ENCODE data around the gene KLHL36. TPM values are rescaled to one million over a fixed set of nuclear protein-coding genes. Genes with fewer than 3 reads are reported as not detected.

The KLHL36 gene
- total RNA-seq, 1 experiment from 2014 or later, result 46.0 TPM

DNA sequence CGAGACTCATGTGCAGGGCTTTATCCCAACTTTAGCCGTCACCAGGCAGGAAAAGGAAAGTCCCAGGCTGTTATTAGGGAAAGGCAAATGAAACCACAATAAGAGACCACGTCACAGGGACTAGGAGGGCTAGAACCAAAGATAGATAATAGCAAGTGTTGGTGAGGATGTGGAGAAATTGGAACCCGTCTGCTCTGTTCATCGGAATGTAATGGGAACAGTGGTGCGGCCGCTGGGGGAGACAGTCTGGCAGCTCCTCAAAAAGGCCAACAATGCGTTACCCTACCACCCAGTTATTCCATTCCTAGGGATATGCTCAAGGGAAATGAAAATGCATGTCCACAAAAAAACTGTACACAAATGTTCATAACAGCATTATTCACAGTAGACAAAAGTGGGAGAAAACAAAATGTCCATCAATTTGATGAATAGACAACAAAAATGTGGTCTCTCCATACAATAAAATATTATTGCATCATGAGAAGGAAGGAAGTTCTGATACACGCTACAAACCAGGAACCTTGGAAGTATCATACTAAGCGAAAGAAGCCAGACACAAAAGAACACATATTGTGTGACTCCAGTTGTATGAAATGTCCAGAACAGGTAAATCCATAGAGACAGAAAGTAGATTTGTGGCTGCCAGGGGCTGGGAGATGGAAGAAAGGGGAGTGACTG, 32.0 kb downstream of the KLHL36 start:
- Histone ChIP-seq H3K9me3 (ENCODE audit: control insufficient read depth, insufficient read depth, low read depth, low read length) (no peaks in the 10 kb centered on the region), H3K36me3 (ENCODE audit: control insufficient read depth, insufficient read depth, low read length) (no peaks in the 10 kb centered on the region), H3K4me1 (ENCODE audit: control insufficient read depth, insufficient read depth, low read length) (no peaks in the 10 kb centered on the region), H3K27me3 (ENCODE audit: control insufficient read depth, insufficient read depth, low read length) (no peaks in the 10 kb centered on the region), H3K4me3 (ENCODE audit: low read depth in 2 of 2, low read length in 2 of 2) (no peak overlapping the region), H3K27ac (ENCODE audit: low read length) (no peak overlapping the region)
- intact Hi-C loops (cut with micrococcal nuclease; ENCODE audit: unreplicated experiment), result no loop called here
- BruUV-seq (replicated peaks), result no TSS peak
- CTCF ChIA-PET, result no interaction called here
- TF ChIP-seq, protein P1, sequence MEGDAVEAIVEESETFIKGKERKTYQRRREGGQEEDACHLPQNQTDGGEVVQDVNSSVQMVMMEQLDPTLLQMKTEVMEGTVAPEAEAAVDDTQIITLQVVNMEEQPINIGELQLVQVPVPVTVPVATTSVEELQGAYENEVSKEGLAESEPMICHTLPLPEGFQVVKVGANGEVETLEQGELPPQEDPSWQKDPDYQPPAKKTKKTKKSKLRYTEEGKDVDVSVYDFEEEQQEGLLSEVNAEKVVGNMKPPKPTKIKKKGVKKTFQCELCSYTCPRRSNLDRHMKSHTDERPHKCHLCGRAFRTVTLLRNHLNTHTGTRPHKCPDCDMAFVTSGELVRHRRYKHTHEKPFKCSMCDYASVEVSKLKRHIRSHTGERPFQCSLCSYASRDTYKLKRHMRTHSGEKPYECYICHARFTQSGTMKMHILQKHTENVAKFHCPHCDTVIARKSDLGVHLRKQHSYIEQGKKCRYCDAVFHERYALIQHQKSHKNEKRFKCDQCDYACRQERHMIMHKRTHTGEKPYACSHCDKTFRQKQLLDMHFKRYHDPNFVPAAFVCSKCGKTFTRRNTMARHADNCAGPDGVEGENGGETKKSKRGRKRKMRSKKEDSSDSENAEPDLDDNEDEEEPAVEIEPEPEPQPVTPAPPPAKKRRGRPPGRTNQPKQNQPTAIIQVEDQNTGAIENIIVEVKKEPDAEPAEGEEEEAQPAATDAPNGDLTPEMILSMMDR (IDR thresholded peaks at IDR 0.05), result no peak
- TF ChIP-seq, protein P2, sequence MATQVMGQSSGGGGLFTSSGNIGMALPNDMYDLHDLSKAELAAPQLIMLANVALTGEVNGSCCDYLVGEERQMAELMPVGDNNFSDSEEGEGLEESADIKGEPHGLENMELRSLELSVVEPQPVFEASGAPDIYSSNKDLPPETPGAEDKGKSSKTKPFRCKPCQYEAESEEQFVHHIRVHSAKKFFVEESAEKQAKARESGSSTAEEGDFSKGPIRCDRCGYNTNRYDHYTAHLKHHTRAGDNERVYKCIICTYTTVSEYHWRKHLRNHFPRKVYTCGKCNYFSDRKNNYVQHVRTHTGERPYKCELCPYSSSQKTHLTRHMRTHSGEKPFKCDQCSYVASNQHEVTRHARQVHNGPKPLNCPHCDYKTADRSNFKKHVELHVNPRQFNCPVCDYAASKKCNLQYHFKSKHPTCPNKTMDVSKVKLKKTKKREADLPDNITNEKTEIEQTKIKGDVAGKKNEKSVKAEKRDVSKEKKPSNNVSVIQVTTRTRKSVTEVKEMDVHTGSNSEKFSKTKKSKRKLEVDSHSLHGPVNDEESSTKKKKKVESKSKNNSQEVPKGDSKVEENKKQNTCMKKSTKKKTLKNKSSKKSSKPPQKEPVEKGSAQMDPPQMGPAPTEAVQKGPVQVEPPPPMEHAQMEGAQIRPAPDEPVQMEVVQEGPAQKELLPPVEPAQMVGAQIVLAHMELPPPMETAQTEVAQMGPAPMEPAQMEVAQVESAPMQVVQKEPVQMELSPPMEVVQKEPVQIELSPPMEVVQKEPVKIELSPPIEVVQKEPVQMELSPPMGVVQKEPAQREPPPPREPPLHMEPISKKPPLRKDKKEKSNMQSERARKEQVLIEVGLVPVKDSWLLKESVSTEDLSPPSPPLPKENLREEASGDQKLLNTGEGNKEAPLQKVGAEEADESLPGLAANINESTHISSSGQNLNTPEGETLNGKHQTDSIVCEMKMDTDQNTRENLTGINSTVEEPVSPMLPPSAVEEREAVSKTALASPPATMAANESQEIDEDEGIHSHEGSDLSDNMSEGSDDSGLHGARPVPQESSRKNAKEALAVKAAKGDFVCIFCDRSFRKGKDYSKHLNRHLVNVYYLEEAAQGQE (IDR thresholded peaks at IDR 0.05; ENCODE audit: insufficient read depth in 1 of 2, low read depth in 2 of 2, low read length in 1 of 2), result no peak
- no peak for TF ChIP-seq POLR2AphosphoS5 (IDR thresholded peaks at IDR 0.05; ENCODE audit: low read depth, low read length)
- no peak for TF ChIP-seq TCF7L2 (IDR thresholded peaks at IDR 0.05; ENCODE audit: low read depth, low read length)
- no peak for TF ChIP-seq SIN3A (IDR thresholded peaks at IDR 0.05; ENCODE audit: borderline replicate concordance, insufficient read depth, low read depth, low read length)
- in situ Hi-C loops (cut with HindIII; ENCODE audit: low pct_unique_long_range_greater_than_20kb, low sequenced_read_pairs), result no loop called here
- no peak for DNase-seq (ENCODE audit: low read depth, low spot score)
- no peak for ATAC-seq
- POLR2A ChIA-PET, result no interaction called here

DNA sequence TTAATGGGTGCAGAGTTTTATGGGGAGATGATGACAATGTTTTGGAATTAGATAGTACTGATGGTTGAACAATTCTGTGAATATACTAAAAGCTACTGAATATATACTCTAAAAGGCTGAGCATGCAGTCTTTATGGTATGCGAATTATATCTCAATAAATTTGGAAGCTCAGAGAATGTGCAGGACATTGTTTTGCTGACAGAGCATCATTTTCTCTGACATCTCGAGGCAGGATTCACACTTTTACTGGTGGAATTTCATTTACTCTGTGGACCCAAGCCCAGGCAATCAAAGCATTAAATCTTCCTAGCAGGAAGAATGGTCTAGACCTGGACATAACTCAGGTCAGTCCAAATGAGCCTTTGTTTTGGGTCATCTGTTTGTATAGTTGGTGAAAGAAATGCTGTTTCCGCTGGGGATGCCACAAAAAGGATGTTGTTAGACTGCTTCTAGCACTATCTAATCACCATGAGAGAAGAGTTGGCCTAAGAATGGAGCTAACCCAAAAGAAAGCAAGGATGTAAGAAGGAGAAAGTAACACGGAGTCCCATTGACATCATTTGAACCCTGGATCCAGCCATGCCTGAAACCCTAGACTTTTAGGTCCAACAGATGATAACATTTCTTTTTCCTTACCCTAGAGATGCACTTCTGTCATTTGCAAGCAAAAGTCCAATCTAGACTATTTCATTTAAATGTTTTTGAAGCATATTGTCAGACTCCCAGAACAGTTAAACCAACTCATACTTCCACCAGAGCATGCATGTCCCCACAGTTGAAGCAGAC, 32.7 kb downstream of the KLHL36 start:
- no TSS peak for BruUV-seq (replicated peaks)
- Histone ChIP-seq H3K9me3 (ENCODE audit: control insufficient read depth, insufficient read depth, low read depth, low read length) (no peaks in the 10 kb centered on the region), H3K4me3 (ENCODE audit: low read depth in 2 of 2, low read length in 2 of 2) (no peak overlapping the region), H3K27ac (ENCODE audit: low read length) (no peak overlapping the region), H3K36me3 (ENCODE audit: control insufficient read depth, insufficient read depth, low read length) (no peaks in the 10 kb centered on the region), H3K27me3 (ENCODE audit: control insufficient read depth, insufficient read depth, low read length) (no peaks in the 10 kb centered on the region), H3K4me1 (ENCODE audit: control insufficient read depth, insufficient read depth, low read length) (no peaks in the 10 kb centered on the region)
- TF ChIP-seq, protein P2 (IDR thresholded peaks at IDR 0.05; ENCODE audit: insufficient read depth in 1 of 2, low read depth in 2 of 2, low read length in 1 of 2), result no peak
- TF ChIP-seq, protein P1 (IDR thresholded peaks at IDR 0.05), result no peak
- TF ChIP-seq SIN3A (IDR thresholded peaks at IDR 0.05; ENCODE audit: borderline replicate concordance, insufficient read depth, low read depth, low read length) (no peak), POLR2AphosphoS5 (IDR thresholded peaks at IDR 0.05; ENCODE audit: low read depth, low read length) (no peak), TCF7L2 (IDR thresholded peaks at IDR 0.05; ENCODE audit: low read depth, low read length) (no peak)
- in situ Hi-C loops (cut with HindIII; ENCODE audit: low pct_unique_long_range_greater_than_20kb, low sequenced_read_pairs), result no loop called here
- DNase-seq (ENCODE audit: low read depth, low spot score) (no peak), ATAC-seq (no peak)
- ChIA-PET CTCF (no interaction called here), POLR2A (no interaction called here)
- intact Hi-C loops (cut with micrococcal nuclease; ENCODE audit: unreplicated experiment), result no loop called here
